ENCODE results near the gene TRIM24. TPM values are rescaled to one million over a fixed set of nuclear protein-coding genes. Genes with fewer than 3 reads are reported as not detected.

TRIM24 gene
- total RNA-seq, 2 donors from 2014 or later, result 20.0 to 20.3 TPM

DNA sequence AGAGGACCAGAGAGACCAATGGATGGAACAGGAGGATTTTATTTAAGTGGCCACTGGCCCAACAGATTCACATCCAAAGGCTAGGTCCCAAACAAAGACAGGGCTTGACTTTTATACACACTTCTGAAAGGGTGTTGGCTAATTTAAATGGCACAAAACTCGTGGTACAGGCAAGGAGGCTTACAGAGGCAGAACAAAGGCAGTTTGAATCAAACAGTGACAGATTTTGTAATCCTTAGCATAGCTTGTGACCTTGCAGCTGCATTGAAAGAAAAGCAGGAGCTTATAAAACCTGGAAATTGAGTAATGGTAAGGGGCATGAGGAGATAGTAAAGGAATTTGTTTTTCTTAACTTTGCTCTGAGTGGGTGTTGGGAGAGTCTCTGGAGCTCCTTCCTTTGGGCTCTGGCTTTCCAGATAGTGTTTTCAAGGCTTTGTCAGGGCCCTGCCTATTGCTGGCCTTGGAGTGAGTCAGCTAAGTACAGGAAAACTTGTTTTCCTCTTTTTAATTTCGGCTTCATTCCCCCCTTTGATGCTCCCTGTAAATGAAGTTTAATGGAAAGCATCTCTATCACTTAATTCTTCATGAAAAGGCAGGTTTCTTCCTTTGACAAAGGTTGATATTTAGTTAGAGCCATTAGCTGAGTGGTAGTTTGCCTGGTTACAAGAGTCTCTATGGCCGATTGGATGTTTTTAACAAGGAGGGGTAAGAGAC is 96.9 kb downstream of the TRIM24 start:
- intact Hi-C loops (cut with DNase I, micrococcal nuclease), result no loop called here
- DNase-seq (no peak), ATAC-seq (no peak)

DNA sequence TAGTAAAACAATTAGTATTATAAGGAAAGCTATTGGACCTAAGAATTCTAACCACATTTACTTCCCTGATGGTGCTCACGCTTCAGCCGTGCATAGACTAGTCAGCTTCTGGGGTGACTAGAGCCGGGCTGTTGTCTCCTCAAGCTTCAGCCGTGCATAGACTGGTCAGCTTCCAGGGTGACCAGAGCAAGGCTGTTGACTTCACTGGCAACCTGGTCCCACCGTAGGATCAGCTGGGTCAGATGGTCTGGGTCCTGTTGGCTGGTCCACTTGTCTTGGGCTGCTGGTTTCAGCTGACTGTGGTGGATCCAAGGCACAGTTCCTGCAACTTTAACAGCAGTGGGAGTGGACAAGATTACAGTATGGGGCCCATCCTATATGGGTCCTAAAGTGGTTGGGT is 99.4 kb downstream of the TRIM24 start:
- DNase-seq, result no peak
- intact Hi-C loops (cut with DNase I, micrococcal nuclease), result no loop called here
- ATAC-seq, result no peak

DNA sequence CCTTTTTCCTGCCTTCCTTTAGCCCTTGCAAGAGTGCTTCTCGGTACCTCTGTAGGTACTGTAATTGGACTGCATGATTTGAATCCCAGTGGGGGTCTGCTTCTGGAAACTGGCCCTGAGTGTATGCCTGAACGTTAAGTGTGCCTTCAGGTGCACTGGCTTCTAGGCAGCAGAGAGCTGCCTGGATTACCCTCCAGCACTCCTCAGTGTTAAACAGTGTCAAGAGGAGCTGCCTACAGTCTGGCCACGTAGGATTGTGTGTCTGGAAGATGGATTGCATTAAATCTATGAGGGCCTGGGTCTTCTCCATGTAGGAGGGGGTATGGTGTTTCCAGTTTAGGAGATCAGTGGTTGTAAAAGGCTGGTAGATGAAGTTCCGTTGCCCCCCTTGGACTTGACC is 103.7 kb downstream of the TRIM24 start:
- no peak for ATAC-seq
- no peak for DNase-seq
- intact Hi-C loops (cut with DNase I, micrococcal nuclease), result no loop called here

DNA sequence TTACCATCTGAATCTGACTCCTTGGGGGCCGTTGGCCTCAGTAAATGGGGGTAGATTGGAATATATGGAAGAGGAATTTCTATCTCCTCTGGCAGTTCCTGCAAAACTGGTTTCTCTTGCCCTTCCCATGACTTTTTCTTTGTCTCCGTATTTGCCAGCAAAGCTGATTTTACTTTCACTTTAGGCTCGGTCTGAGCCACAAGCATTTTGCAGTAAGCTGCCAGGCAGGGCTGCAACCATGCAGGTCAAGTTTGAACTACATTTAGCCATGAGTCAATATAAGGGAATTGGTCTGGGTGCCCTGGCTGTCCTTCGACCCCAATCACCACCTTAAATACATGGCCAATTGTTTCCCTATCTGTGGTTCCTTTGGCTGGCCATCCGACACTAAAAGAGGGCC is 104.3 kb downstream of the TRIM24 start:
- no peak for ATAC-seq
- intact Hi-C loops (cut with DNase I, micrococcal nuclease), result no loop called here
- no peak for DNase-seq

DNA sequence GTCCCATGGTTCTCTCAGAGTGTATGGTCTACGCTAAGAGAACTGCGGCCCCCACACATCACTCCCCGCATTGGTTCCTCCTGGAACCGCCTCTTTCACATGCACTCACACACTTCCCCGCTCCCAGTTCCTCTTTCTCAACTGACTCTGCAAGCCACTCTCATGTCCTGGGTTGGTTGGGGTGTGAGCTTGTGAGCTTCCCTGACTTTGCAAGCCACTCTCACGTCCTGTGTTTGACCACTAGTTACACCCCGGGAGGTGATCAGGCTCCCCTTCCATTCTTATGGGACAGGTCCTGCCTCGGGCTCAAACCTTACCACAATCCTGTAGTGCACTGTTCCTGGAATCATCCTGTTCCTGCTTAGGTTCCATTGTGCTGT is 105.0 kb downstream of the TRIM24 start:
- ATAC-seq, result no peak
- intact Hi-C loops (cut with DNase I, micrococcal nuclease), result no loop called here
- no peak for DNase-seq

DNA sequence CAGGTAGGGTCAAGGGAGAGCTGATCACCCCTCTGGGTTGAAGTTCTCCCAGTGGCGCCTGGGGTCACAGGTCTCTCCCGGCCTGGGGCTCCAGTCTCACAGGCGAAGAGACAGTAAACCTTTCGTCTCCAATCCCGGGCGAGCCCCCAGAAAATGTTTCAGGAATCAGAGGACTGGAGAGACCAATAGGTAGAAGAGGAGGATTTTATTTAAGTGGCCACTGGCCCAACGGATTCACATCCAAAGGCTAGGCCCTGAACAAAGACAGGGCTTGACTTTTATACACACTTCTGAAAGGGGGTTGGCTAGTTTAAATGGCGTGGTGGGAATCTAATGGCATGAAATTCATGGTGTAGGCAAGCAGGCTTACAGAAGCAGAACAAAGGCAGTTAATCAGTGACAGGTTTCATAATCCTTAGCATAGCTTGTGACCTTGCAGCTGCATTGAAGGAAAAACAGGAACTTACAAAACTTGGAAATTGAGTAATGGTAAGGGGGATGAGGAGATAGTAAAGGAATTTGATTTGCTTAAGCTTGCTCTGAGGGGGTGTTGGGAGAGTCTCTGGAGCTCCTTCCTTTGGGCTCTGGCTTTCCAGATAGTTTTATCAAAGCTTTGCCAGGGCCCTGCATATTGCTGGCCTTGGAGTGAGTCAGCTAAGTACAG is 105.5 kb downstream of the TRIM24 start:
- intact Hi-C loops (cut with DNase I, micrococcal nuclease), result no loop called here
- DNase-seq (no peak), ATAC-seq (no peak)

DNA sequence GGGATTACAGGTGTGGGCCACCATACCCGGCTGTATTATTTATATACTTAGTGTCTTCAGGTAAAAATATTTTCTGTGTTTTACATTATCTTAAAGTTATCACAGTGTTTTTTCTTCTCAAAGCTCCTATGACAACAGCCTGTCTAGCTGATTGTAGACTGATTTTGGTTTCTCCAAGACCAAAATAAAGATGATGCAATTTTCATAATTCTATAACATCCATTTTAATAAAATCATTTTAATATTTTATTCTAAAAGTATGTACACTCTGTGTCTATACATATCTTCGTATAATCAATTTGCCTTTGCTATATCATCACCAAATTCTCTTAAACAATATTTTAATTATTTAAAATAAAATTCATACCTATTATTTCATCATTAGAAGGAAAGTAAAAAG is 108.6 kb downstream of the TRIM24 start:
- DNase-seq (no peak), ATAC-seq (no peak)
- intact Hi-C loops (cut with DNase I, micrococcal nuclease), result no loop called here

DNA sequence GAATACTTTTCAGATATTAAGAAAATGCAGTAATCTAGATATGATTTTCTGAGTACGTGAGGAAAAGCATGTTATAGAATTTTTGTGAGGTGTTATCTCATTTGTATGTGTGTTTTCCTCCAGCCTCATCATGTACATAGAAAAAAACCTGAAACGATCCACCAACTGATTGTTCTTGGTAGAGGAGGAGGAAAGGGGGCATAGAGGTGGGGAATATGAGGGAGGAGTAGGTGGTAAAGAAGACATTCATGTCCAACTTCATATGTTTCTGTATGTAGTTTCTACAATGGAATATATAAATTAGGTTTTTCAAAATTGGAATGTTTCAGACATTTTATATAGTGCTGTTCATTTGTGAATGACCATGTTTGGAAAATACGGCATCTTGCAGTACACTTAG is 109.4 kb downstream of the TRIM24 start:
- intact Hi-C loops (cut with DNase I, micrococcal nuclease), result no loop called here
- no peak for DNase-seq
- no peak for ATAC-seq

DNA sequence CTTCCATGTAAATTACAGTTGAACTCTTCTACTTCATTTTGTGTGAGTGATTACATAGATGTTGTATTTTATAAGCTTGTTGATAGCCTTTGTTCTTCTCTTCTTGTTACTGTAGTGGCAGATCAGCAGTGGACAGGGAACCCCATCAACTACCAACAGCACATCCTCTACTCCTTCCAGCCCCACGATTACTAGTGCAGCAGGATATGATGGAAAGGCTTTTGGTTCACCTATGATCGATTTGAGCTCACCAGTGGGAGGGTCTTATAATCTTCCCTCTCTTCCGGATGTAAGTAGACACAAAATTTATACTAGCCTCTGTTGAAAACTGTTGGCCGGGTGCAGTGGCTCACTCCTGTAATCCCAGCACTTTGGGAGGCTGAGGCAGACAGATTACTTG is 110.7 kb downstream of the TRIM24 start:
- intact Hi-C loops (cut with DNase I, micrococcal nuclease), result no loop called here
- DNase-seq, result no peak
- ATAC-seq, result no peak

DNA sequence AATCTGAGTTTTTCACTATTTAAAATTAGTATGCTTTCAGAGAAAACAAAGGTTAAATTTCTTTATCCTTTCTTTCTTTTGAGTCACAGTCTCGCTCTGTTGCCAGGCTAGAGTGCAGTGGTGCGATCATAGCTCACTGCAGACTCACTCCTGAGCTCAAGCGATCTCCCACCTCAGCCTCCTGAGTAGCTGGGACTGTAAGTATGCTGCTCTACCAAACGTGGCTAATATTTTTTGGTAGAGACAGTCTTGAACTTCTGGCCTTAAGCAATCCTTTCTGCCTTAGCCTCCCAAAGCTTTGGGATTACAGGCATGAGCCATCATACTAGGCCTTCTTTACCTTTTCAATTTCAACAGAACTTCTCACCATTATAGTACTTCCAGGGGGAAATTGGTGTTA is 113.7 kb downstream of the TRIM24 start:
- intact Hi-C loops (cut with DNase I, micrococcal nuclease), result no loop called here
- no peak for ATAC-seq
- DNase-seq, result no peak

DNA sequence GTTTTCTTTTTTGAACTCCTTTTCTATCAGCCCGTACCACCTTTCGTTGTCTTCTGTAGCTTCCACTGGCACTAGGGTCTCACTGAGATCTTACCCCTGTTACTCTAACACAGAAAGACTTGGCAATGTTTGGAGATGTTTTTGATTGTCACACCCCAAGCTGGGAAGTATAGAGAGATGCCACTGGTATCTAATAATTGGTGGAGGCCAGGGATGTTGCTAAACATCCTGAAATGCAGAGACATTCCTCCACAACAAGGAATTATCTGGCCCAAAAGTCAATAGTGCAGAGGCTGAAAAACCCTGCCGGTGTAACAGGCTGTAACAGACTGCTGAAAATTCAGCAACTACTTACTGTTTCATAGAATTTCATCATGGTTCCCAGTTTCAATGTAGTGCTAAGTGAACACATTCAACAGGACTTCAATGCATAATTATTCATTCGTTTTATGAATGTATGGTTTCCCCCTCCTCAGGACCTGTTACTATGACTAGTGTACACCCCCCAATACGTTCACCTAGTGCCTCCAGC is 115.9 kb downstream of the TRIM24 start:
- intact Hi-C loops (cut with DNase I, micrococcal nuclease), result no loop called here
- ATAC-seq (no peak), DNase-seq (no peak)

DNA sequence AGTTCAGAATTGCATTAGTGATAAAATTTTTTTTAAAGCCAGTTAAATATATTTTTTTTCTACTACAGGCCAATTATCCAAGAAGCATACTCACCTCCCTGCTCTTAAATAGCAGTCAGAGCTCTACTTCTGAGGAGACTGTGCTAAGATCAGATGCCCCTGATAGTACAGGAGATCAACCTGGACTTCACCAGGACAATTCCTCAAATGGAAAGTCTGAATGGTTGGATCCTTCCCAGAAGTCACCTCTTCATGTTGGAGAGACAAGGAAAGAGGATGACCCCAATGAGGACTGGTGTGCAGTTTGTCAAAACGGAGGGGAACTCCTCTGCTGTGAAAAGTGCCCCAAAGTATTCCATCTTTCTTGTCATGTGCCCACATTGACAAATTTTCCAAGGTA is 119.1 kb downstream of the TRIM24 start:
- ATAC-seq (no peak), DNase-seq (no peak)
- intact Hi-C loops (cut with DNase I, micrococcal nuclease), result no loop called here

DNA sequence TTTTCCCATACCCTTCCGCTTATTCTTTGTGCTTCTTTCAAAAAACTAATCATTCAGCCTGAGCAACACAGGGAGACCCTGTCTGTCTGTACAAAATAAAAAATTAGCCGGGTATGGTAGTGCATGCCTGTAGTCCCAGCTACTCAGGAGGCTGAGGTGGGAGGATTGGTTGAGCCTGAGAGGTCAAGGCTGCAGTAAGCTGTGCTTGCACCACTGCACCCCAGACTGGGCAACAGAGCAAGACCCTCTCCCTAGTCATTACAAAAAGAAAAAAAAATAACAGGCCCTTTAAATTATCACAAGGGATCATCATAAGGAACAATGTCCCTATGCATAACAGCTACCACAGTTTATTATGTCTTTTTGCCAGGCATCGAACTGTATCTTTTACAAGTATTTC is 119.6 kb downstream of the TRIM24 start:
- DNase-seq, result no peak
- no peak for ATAC-seq
- intact Hi-C loops (cut with DNase I, micrococcal nuclease), result no loop called here

DNA sequence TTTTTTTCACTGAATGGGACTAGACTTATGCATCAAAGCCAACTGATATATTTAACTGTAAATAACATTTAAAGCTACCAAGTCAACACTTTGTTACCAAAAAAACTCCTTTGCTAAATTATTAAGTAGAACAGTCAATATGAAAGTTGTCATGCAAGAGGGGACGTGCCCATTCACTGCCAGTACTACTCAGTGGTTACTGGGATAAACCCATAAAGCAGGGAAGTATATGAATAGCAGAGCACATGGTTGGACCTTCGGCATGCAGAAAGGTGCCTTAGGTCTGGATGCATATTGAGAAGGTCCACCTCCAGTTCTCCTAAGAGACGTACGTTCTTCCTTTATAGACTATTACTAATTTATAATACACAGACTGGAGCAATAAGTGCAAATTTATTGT is 121.0 kb downstream of the TRIM24 start:
- no peak for DNase-seq
- ATAC-seq, result no peak
- intact Hi-C loops (cut with DNase I, micrococcal nuclease), result no loop called here

DNA sequence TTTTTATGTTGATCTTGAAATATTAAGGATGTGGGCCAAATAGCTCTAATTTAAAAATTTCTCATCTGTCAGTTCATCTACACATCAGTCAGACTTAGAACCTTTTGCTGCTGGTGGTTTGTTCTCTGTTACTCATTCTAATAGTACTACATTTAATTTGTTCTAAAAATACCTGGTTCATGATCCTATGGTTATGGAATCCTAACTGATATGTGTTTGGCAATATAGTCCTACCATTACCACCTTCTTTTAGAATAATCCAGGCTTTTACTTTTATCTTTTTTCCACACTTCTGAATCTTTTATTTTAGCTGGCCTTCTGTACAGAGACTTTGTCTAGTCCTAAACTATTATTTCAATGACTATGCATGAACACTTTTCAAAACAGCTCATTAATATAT is 124.2 kb downstream of the TRIM24 start:
- intact Hi-C loops (cut with DNase I, micrococcal nuclease), result no loop called here
- no peak for ATAC-seq

DNA sequence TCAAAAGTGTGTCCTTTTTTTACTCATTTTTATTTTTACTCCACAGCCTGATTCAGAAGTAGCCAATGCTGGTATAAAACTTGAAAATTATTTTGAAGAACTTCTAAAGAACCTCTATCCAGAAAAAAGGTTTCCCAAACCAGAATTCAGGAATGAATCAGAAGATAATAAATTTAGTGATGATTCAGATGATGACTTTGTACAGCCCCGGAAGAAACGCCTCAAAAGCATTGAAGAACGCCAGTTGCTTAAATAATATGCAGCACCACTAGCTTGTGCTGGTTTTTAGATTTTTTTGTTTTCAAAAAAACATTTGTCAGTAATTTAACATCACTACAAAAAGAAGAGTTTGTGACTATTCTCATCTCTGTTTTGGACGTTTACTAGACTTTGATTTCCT is 124.6 kb downstream of the TRIM24 start:
- DNase-seq, result no peak
- ATAC-seq, result no peak
- intact Hi-C loops (cut with DNase I, micrococcal nuclease), result no loop called here

More for the DNA sequence above, 124.2 kb downstream of the TRIM24 start:
- DNase-seq, result no peak

DNA sequence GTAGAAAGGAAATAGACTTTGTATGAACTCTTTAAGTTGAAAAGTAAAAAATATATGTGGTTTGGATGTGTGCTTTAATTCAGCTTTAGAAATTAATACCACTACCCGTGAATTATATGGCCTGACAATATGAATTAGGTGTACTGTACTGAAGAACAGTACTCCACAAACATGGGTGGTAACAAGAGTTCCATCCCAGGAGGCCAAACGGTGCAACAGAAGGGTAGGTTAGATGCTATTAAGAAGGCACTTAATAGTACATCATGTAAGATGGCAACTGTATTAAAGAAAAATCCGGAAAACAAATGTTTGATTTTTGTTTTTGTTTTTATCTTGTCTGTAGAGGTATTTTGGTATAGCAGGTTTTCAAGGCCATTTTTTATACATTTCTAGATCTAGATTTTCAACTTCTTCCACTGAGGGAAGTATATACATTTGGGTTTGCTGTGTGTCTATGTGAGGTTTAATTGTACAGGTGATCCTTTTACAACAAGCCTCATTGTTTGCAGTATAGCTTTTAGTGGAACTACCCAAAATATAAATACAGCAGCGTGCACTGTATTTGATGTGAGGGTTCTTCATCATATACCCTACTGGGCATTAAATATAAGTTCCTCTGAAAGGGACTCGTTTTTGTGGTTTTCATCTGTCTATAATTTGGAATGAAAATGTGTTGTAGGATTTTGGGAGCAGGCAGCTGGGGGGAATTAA is 125.4 kb downstream of the TRIM24 start:
- DNase-seq, result no peak
- no peak for ATAC-seq
- intact Hi-C loops (cut with DNase I, micrococcal nuclease), result no loop called here

DNA sequence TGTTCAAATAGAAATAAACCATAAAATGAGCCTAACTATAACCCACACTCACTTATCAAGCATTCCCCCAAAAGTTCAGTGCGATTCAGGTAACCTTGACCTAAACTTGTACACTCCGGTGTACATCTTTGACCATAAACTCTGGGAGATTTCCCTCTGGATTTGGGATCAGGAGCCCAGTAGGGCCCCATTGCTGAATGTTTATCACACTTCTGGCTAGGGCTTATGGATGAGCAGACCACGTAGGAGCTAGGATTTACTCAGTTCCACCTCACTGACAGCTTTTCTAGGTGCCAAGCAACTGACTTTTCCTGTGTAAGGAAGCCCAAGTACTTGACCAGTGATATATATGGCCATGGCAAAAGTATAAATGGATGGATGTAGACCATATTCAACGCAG is 127.4 kb downstream of the TRIM24 start:
- intact Hi-C loops (cut with DNase I, micrococcal nuclease), result no loop called here
- no peak for DNase-seq
- ATAC-seq, result no peak

DNA sequence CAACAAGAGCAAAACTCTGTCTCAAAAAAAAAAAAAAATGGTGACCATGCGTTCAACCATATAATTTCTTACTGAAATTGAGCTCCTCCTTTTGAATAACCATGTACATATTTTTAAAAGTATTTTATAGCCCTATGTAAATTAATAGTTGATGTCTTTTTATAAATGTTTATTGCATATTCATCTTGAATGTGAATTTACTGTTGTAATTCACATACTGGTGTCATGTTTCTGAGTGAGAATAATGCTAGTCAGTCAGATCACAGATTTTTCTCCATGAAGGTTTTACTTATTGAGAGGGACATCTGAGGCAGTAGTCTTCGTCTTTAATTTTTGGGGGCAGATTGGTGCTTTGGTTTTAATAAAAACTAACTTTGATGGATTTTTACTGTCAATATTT is 128.9 kb downstream of the TRIM24 start:
- no peak for ATAC-seq
- intact Hi-C loops (cut with DNase I, micrococcal nuclease), result no loop called here
- DNase-seq, result no peak

DNA sequence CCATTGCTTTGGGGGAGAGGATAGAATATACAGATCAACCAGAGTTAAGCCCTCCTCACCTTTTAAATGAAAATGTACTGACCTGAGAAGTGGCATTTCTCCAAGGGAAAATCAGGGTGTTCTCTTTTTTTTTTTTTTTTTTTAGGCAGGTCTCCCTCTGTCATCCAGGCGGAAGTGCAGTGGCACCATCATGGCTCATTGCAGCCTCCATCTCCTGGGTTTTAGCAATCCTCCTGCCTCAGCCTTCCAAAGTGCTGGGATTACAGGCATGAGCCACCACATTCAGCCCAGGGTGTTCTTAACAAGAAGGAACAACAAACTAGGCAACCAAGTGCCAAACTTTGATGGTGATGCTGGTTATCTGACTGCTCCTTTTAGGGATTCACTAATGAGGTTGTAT is 130.1 kb downstream of the TRIM24 start:
- intact Hi-C loops (cut with DNase I, micrococcal nuclease), result no loop called here
- DNase-seq (no peak), ATAC-seq (no peak)

Data from left colon (tissue), 2 donors.